GM18507 (cell line): ENCODE results near the gene SMYD3.

Source experiments
- DNase-seq: peaks from one replicate; pipeline ENCODE4 v3.0.0; 2011; ENCODE audit warnings: low read depth; ENCODE audit not compliant: insufficient read length; ENCODE audit errors: extremely low spot score
- FAIRE-seq: peaks from 2 replicates; lab custom pipeline; 2011; peaks lifted over from hg19 to GRCh38; lab: Jason Lieb, UNC

The SMYD3 gene

DNA sequence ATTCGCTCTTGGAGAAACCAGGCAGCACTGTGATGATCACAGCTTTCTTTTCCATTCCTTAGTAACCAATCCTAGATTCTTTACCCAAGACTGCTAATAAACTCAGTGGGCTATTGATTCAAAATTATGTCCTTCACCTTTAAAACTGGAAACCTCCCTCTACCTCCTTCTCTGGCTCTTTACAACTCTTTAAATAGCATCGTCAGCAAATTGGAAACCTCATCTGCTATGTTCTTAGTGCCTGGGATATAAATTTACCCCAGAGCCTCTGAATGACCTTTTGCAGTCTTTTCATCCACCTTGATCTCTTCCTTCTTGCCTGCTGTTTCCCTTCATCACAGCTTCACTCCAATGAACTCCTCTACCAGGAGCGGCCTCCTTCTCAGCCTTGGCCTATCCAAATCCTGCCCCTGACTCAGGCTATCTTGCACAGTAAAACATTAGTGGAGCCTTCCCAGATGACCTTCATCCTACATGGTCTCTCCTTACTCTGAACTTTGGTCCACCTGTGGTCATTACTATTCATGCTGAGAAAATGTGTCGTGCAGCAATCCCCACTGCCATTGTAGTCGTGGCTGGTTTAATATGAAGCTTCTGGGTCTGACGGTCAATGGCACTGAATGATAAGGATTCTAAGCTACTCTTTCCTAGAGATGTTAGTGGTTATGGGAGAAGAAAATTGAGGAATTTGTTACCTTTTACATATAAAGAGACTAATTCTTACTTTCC, 644.1 kb downstream of the SMYD3 start:
- FAIRE-seq (no peak), DNase-seq (no peak)

DNA sequence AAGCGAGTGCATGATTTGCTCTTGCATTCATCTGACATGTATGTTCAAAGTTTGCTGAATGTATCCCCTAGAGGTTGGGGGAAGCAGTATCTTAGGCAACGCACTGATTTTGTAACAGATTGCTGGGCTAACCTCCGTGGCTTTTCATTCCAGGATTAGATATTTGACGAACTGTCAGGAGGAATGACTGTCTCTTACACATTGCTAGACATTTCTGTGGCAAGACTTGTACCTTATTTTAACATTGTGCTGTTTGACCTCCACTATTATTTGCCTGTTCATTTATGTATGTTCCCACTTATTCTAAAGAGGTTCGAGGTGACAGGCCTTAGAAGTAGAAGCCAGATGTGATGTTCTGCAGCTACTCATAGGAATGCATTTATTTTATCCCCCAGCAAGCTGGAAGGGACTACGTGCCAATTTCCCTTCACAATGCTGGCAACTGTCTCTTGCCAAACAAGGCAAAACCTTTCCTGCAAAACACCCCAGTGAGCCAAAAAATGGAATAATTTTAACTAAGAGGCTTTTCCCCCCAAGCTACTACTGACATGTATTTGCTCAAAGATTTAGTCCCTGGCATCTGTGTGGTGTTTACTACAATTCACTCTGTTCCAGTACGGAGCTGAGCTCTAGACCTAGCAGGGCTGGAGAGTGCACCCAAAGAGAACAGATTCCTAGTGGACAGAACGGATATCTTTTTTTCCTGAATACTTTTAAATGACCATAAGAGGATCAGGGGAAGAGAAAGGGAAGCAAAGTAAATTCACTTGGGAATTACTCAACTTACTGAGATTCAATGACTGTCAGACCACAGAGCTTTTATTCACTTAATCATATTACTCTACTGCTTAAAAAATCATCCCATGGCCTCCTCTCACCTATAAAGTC, 646.2 kb downstream of the SMYD3 start:
- no peak for FAIRE-seq
- no peak for DNase-seq

DNA sequence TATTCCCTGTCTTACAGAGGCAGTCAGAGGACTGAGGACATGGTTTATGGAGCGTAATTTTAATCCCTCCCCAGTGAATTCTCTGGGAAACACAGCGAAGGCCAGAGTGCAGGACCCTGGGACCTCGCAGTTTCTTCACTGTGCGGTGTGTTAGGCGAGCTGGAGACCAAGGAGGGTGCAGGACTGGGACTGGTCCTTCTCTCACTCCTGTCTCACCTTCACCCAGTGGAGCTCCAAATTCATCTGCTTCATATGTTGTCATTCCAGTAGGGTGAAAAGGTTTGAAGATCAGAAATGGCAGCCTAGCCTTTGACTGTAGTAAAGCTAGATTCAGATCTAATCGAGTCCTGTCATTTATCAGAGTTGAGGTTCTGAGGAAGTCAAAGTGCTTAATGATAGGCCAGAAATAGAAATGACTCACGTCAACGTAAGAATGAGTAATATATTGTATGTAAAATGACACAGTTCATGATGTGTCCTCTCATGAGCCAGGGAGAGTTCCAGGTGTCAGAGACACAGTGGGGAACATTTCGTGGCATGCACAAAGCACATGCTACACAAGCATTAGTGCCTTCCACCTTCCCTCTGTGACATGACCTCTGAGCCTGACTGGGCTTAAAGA, 647.5 kb downstream of the SMYD3 start:
- FAIRE-seq (no peak), DNase-seq (no peak)

DNA sequence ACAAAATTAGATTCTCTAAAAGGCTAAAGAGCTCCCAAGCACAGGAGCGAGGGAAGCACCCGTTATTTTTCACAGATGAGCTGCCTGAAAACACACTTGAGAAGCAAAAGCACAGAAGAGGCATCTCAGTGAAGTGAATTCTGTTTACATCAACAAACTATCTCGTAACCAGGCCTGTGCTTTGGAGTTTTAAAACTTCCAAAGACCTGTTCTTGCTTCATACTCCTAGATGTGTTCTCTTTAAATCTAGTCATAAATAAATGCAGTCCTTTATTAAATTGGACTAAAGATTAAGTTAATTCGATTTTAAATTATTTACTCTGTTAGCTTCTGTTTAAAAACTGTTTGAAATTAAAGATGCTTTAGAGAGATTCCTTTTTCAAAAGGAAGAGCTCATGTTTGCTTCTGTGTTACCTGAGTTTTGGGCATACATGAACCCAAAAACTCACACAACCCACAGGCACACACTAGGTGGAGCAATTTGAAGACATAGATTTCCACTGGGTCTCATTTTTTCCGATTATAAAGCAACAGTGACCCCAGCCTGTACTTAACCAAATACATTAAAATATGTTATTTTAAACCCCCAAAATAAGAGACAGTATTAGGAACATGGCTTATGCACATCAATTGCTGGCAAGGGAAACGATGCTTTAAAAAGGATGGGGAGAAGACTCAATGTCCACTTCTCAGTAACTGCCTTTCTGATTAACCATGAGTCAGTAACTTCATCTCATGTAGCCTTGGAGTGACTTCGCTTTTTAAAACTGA, 648.2 kb downstream of the SMYD3 start:
- DNase-seq (no peak), FAIRE-seq (no peak)

DNA sequence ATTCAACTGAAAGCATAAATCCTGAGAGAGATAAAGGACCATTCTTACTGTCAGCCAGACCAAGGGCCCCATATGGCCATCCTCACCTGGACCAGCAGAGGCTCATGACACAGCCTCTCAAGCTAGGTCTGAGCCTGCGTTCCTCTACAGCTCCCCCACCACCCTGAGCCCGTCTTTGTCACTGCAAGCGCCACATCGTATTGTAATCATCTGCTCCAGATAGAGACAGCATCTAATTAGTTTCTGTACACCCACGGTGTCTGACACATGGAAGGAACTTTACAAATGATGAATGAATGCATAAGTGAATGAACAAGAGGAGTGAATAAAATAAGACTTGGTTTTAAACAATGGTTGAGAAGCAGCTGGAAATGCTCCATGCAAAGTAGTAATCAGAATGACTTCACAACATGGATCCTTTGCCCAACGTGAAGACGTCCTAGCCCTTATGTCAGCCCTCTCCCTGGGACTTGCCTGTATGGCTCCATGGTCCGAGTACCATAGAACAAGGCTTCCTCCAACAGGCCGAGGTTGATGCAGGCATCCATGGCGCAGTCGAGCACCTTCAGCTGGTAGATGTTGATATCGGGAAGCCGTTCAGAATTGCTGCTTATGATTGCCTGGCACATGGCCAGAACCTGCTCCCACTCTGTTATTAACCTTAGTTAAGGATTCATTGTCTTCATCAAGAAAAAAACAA, 648.9 kb downstream of the SMYD3 start:
- DNase-seq (no peak), FAIRE-seq (no peak)

DNA sequence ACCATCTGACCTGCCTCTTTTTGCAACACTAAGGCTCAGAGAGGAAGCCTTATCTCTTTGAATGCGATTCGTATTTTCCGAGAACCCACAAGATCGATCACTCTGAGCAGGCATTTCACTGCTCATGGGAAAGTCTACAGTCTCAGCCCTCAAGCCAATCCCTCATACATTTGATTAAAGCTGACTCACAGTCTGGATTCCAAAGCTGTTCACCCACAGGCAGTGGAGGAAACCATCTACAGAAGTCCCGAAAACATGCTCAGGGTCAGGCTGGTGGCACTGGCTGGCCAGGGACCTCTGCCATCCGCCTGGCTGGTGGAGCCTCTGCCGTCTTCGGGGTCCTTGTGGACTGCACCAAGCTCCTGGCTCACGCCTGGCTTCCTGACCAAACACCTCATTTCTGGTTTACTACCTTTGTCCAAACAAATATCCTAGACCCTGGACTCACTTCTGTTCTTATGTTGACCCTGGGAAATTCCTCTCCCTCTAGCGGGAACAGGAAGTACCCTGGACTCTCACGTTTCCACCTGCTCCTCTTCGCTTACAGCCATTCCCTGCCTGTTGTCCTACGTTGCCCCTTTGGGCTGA, 650.0 kb downstream of the SMYD3 start:
- FAIRE-seq: no peak

DNA sequence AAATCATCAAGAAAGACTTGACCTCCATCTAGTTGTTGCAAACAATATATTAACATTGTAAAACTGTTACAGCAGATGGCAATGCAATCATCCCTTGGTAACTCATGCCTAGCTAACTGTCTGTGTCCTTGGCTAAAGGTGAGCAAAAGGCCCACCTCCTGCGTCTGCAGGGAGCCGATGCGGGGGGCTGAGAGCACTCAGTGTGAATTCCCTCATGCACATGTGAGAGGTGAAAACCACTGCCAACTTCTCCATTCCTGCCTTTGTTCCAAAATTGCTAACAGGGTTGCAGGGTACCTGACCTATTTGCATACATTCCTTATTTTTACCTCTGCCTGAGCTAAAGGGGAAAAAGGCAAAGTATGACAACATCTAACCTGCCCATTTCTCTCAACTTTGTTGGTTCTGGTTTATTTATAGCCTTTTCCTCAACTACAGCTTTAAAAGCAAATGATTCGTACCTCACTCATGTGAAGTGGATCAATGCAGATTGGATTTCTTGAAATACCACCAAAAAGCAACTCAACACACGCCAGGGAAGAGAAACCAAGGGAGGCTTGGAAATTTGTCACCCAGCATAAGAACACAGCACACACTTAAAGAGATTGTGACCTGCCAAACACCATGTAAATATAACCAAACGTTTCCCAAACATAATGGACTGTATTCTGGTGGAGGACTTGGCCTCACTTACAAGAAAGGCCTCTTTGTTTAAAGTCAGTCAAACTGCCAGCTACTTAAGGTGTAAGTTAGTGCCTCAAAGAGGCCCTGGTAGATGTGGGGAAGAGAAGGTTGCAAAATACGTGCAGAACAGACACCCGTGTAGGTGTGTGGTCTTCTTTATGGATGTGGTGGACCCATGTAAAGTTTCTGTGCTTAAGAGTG, 651.0 kb downstream of the SMYD3 start:
- no peak for FAIRE-seq
- DNase-seq: no peak

More for the DNA sequence above, 650.0 kb downstream of the SMYD3 start:
- no peak for DNase-seq

DNA sequence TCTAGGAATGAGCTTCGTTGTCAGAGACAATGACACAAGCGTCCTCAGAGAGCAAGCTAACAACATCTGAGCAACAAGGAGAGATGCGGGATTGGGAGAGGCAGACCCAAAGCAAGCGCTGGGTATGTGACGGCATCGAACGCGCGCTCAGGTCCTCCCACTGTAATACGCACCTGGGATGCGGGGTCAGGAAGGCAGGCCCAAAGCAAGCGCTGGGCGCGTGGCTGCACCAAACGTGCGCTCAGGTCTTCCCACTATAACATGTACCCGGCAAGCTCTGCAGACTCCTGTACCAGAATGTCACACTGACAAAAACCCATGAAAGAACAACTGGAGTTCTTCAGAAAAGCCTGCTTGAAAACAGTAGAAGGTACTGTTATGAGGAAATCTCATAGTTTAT, 653.8 kb downstream of the SMYD3 start:
- FAIRE-seq: no peak

DNA sequence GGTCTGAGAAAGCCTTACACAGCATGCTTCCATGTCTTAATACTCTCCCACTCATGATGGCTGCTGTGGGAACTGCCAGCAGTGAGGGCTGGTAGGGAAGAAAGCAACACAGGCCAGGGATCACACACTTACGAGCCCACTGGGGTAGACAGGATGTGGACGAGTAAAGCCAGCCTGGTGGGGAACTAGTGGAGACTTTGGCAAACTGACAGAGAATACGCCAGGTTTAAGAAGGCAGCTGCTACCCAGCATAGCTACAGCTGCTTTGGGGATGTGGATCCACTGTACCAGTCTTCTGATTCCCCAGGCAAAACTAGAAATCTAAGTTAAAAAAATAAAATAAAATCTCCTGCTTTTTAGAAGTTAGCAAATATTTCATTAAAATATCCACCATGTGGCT, 664.0 kb downstream of the SMYD3 start:
- DNase-seq (no peak), FAIRE-seq (no peak)

More for the DNA sequence above, 653.8 kb downstream of the SMYD3 start:
- DNase-seq: no peak

DNA sequence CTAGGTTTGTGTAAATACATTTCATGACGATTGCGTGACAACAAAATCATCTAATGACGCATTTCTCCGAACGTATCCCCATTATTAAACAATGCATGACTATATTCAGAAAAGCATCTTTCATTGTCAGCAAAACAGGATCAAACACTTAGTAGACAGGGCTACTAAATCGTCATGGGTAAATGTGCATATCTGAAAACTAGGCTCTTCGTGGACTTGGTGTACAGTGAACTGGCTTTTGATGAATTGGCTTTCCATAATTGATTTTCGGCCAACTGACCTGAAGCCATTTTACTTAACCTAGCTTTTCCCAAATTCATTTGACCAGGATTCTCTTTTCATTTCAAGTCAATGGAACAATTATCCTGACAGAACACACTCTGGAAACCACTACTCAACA, 665.0 kb downstream of the SMYD3 start:
- no peak for DNase-seq
- FAIRE-seq: no peak

DNA sequence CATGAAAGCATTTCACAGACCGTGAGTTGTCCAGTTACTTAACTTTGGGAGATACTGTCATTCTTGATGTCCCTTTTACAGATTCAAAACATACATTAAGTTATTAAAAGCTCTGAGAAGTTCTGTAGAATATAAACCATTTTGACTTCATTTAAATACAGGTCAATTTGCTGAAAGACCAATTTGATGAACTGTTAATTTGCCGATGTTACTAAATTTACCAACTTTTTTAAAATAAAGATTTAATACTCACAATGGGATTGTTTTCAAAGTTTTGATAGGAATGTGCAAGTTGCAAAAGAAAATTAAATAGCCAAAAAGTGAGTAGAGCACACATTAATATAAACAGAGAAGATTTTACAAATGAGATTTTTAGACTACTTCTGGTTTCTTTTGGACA, 666.1 kb downstream of the SMYD3 start:
- DNase-seq: no peak
- no peak for FAIRE-seq

DNA sequence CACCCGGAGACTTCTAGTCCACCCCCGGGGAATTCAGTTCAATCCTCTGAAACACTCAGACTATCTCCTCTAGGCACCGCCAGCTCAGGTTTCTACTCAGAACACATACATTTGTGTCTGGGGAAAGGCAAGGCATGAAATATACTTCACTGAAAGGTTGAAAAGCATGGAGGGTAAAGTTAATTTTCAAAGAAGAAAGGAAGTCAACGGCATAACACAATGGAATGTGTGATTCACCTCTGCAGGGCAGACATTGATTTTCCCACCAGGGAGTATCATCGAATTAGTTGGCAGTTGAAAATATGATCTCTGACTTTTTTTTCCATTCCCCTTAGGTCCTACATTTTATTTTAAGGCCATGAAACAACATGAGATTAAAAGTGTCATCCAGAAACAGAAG, 669.4 kb downstream of the SMYD3 start:
- no peak for DNase-seq
- FAIRE-seq: no peak

DNA sequence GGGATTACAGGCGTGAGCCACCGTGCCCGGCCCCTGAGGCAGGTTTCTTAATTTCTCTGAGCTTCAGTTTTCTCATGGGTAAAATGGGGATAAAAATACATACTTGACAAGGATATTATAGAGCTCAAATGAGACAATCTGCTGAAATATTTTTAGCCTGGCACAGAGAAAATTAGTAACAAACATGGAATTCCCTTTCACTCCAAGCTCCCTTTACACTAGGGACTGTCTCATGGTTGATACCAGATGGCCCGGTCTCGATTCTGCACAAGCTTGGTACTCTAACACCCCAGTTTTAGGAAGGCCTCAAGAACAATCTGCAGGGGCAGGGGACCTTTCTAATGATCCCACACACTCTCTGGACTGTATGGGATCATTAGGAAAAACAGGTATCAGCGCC, 671.7 kb downstream of the SMYD3 start:
- no peak for FAIRE-seq

DNA sequence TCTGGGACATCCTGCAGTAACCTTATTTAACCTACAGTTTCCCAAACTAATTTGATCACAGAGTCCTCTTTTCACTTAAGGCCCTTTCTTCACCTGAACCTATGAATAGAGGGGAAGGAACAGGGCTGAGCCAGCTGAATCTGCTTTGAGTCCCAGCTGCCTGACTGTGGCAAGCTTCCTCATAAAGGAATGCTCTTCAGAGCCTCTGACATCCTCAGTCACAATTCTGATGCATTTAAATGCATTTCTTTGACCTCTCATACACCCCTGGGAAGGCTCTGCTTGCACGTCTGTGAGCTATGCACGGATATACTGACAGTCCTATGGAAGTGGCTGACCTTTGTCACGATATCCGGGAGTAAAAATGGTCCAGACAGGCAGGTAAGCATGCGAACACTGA, 673.1 kb downstream of the SMYD3 start:
- DNase-seq (no peak), FAIRE-seq (no peak)

More for the DNA sequence above, 671.7 kb downstream of the SMYD3 start:
- DNase-seq: no peak

DNA sequence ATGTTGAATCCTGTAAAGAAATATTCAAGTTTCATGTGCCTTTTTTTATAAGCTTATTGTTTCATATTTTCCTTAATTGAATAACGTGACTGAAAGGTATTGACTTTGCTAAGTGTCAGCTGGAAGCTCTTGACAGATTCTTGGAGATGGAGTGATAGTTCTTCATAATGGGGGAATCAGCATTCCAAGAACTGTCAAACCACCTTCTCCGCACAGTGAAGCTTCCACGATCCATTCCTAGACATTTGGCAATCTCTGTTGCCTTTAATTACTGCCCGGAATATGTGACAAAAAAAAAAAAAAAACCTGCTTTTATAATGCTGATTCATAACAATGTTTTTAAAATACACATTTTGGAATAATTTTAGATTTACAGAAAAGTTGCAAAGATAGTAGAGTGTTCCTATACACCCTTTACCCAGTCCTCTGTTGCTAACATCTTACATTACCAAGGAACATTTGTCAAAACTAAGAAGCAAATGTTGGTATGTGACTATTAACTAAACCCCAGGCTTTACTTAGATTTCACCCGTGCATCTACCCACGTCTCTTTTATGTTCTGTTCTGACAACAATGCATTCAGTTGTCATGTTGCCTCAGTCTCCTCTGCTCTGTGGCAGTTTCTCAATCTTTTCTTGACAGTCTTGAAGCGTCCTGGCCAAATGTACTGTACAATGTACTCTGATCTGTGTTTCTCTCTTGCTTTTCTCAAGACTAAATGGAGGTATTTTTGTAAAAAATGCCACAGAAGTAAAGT, 674.1 kb downstream of the SMYD3 start:
- DNase-seq (no peak), FAIRE-seq (no peak)

DNA sequence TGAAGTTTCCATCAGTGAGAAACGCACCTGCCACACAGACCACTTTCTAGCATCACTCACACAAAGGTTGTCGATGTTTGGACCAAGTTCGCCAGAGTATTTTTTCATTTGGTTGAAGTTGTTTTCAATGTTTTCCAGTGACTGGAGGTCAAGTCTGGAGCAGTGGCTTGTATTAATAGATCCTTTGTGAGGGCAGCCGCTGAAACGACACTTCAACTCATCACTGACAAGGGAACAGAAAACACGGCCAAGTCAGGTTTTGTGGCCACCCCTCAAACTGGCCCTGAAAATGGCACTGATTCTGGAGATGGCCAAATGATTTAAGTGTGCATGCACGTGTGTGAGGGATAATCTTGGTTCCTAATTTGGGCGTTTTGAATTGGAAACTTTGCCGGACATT, 675.6 kb downstream of the SMYD3 start:
- DNase-seq (no peak), FAIRE-seq (no peak)

DNA sequence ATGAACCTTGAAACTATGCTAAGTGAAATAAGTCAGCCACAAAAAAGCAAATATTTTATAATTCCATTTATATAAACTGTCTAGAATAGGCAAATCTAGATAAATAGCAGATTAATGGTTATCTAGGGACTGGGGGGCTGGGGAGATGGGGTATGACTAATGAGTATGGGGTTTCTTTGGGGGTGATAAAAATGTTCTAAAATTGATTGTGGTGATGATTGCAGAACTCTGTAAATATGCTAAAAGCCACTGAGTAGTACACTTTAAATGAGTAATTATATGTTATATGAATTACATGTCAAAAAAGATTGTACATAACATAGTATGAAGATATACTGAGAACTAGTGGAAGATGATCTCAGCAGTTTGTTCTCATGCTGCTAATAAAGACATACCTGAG, 677.3 kb downstream of the SMYD3 start:
- DNase-seq: no peak
- FAIRE-seq: no peak
